Coronary artery (tissue), 2 donors: Measurements from ENCODE around the gene RASGRP3.

Experiments
- DNase-seq: peaks from one replicate; pipeline ENCODE4 v3.0.0-alpha.2; 2017; ENCODE audit warnings: low spot score
- H3K27ac ChIP-seq, 2 donors: fragments of 200-600 bp; sonication (generic); one replicate each; pipeline ENCODE4 v1.5.1; 2016 to 2019
- H3K4me3 ChIP-seq: fragments of 200-600 bp; sonication (generic); 2 replicates; pipeline ENCODE4 v1.5.1; 2016; ENCODE audit warnings: mild to moderate bottlenecking, moderate library complexity
- CTCF ChIP-seq: fragments of 200-600 bp; sonication (generic); IDR thresholded peaks from one replicate; pipeline ENCODE4 v1.5.1; 2019; ENCODE audit warnings: antibody characterized with exemption

The RASGRP3 gene

DNA sequence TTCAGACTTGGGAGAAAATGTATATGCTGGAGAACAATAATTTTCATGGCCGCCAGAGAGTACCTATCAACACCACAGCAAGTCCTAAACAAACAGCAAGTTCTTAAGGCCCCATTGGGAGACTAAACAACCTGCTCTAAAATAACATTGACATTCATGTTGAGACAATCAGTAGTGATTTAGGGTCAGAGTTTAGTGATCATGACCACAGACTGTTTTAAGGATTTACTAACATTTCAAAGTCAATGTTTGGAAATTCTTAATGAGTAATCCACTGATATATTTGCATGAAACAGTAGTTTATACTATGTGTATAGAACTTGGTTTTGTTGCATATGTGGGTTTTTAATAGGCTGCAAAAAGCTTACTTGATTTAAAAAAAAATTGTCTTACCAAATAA lies 34.7 kb downstream of the RASGRP3 start:
- no peak for TF ChIP-seq CTCF
- Histone ChIP-seq H3K27ac (no peak overlapping the region), H3K4me3 (no peak overlapping the region)
- DNase-seq, result no peak

GRCh38 chr2:33512112-33512511 lies 35.7 kb downstream of the RASGRP3 start:
- TF ChIP-seq CTCF, result no peak
- Histone ChIP-seq H3K4me3 (no peak overlapping the region), H3K27ac (no peak overlapping the region)
- no peak for DNase-seq

DNA sequence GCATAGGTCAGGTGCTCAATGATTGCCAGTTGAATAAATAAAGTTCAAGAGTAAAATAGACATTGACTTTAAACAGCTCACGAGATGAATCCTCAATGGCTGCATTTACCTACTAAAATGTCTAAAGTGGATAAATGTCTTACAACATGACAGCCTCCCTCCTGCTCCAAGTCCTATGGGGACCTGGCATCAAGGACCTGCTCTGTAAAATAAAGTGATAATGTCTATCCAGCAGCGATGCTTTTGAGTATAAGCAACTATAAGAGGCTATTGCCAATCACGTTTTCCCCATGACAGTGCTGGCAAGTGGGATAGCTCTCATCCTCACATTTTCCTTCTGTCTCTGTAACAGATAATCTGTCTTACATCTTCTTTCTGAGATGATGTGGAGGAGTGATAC lies 37.0 kb downstream of the RASGRP3 start:
- Histone ChIP-seq H3K27ac (no peak overlapping the region), H3K4me3 (no peak overlapping the region)
- DNase-seq, result no peak
- TF ChIP-seq CTCF, result no peak

DNA sequence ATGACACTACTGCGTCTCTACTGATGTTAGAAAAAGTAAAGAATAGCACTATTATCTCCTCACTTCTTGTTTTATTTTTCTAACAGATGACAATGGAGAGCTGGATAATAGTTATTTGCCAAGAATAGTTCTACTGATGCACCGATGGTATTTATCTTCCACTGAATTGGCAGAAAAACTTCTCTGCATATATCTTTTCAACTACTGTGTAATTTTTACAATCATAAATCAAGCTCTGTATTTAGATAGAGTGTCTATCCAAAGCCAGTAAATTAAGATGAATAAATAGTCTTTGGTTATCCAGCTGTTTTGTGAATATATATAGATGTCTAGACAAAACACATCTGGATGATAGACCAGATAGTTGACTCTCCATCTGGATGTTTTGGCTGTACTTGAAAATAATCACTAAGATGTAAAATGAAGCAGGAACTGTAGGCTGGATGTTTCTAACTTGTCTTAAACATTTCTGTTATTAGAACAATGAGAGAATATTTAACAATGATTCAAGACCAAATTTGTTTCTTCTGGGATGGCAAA lies 40.1 kb downstream of the RASGRP3 start:
- DNase-seq, result no peak
- no peak for TF ChIP-seq CTCF
- no peak overlapping the region for H3K4me3 ChIP-seq
- H3K27ac ChIP-seq, result no peak overlapping the region

- DNase-seq, result no peak
- TF ChIP-seq CTCF, result no peak
- Histone ChIP-seq H3K4me3 (no peak overlapping the region), H3K27ac (no peak overlapping the region)
These were observed 41.8 kb downstream of the RASGRP3 start for GRCh38 chr2:33518200-33518599.

- DNase-seq, result no peak
- TF ChIP-seq CTCF, result no peak
- H3K4me3 ChIP-seq, result no peak overlapping the region
- no peak overlapping the region for H3K27ac ChIP-seq
These were observed 42.5 kb downstream of the RASGRP3 start for GRCh38 chr2:33518929-33519328.

DNA sequence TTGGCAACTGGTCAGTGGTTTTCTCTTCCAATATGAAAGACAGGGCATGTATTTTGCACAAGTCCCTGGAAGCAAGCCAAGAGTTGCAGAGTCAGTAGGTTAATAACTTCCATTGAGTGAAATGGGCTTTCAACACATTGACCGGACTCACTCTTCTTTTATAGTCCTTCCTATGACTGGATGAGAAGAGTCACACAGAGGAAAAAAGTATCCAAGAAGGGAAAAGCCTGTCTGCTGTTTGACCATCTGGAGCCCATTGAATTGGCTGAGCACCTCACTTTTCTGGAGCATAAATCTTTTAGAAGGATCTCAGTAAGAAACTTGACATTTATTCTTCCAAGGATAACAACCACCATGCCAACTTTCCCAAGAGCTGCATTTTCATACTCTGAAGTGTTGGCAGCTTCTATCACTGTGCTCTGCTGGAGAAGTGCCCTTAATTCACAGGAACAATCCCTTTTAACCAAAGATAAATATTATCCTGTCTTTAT lies 45.4 kb downstream of the RASGRP3 start:
- no peak for DNase-seq
- H3K27ac ChIP-seq, result no peak overlapping the region
- no peak for TF ChIP-seq CTCF
- H3K4me3 ChIP-seq, result no peak overlapping the region
